Right lobe of liver (tissue), 4 donors: Measurements from ENCODE around the gene FAAH2.

ENCODE experiments used
- CTCF ChIP-seq, 4 donors: fragments of 200-600 bp in 3 of 4; fragments of 450-650 bp in 1 of 4; IDR thresholded peaks; one replicate each; pipeline versions ENCODE4 v1.5.1 to v1.8.0; 2016 to 2022; ENCODE audit warnings: antibody characterized with exemption in 4 of 4, mild to moderate bottlenecking in 2 of 4
- POLR2A ChIP-seq: fragments of 450-650 bp; IDR thresholded peaks from one replicate; pipeline ENCODE4 v1.6.1; 2017; ENCODE audit warnings: antibody characterized with exemption, mild to moderate bottlenecking
- donor health status: DM: no; HTN: no; CAD: no.
- donor health status: DM: no; HTN: no; CAD: no.
- donor health status: DM: no; HTN: yes; CAD: no.

- TF ChIP-seq CTCF (IDR thresholded peaks at IDR 0.05): no peak
- no peak for TF ChIP-seq POLR2A
Measured at GRCh38 chrX:57406149-57406548, 119.6 kb downstream of the FAAH2 start.
